Activated T-cell treated with anti-CD3 and anti-CD28 coated beads, Interleukin-2, amount 50 U/mL, for 1 hour (primary cell): ENCODE results near the gene SLC29A1.
A peak's percentile ranks its signal among the peaks of the same experiment; 100 is the strongest.
"Not testable (repeated sequence)": the region's sequence is repeated elsewhere in the genome, so short reads cannot be mapped to it uniquely, and the experiment has no call there.

ENCODE experiments used
- DNase-seq: peaks from one replicate; pipeline ENCODE4 v3.0.0-alpha.2; 2020

The SLC29A1 gene

GRCh38 chr6:44196351-44196750 is 27.0 kb upstream of the SLC29A1 start:
- DNase-seq, result not testable (repeated sequence)

DNA sequence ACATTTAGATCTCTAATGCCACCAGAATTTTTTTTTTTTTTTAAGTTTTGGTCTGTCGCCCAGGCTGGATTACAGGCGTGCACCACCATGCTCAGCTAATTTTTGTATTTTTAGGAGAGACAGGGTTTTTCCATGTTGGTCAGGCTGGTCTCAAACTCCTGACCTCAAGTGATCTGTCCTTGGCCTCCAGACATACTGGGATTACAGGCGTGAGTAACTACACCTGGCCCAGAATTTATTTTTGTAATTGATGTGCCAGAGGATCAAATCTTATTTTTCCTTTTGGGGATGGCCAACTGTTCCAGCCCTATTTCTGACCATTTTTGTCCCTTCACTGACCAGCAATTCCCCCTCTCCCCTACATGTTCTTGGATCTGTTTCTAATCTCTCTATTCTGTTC is 24.7 kb upstream of the SLC29A1 start:
- no peak for DNase-seq

GRCh38 chr6:44199883-44200282 is 23.5 kb upstream of the SLC29A1 start:
- no peak for DNase-seq

- DNase-seq, result no peak
Observed at GRCh38 chr6:44201200-44201599, 22.2 kb upstream of the SLC29A1 start.

DNA sequence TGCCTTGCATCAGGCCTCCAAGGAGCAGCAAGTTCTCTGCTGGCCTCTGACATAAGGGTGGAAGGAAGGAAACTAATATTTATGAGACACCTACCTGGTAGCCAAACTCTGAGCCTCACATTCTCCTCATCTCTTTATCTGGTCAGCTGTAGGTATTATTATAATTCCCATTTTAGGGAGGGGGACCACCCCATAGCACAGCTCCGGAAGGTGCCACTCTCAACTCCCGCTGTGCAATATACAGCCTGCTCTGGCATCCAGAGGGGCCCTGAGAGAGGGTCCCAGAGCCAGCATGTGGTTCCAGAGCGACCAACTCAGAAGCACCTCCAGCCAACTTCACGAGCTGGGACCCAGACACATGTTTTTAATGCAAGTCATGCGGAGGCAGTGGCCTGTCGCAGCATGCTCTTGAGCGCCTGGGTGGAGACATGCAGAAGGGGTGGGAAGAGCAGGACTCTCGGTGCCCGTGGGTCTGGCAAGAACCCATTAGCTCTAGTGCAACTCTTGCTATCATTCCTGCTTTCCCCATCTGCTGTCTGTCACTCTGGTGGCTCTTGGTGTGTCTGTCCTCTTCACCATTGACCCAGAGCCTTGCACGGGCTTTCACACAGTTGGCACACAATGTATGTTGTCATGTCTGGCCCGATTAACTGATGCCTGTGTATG is 21.6 kb upstream of the SLC29A1 start:
- no peak for DNase-seq

GRCh38 chr6:44202332-44202971 is 20.9 kb upstream of the SLC29A1 start:
- DNase-seq, result no peak

- no peak for DNase-seq
Observed at GRCh38 chr6:44202972-44203750, 20.2 kb upstream of the SLC29A1 start.

DNA sequence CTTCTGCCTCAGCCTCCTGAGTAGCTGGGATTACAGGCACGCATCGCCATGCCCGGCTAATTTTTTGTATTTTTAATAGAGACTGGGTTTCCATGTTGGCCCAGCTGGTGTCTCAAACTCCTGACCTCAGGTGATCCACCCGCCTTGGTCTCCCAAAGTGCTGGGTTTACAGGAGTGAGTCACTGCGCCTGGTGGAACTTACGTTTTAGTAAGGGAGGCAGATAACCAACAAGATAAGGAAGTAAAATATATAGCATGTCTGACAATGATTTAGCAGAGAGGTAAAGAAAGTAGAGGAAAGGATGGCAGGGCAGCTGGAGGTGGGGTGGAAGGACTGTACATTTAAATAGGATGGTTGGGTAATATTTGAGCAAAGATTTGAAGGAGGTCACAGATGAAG is 19.4 kb upstream of the SLC29A1 start:
- no peak for DNase-seq

- DNase-seq, result no peak
Observed at GRCh38 chr6:44207966-44208365, 15.4 kb upstream of the SLC29A1 start.

GRCh38 chr6:44211284-44211683 is 12.1 kb upstream of the SLC29A1 start:
- no peak for DNase-seq

- no peak for DNase-seq
Observed at GRCh38 chr6:44214307-44214706, 9.1 kb upstream of the SLC29A1 start.

DNA sequence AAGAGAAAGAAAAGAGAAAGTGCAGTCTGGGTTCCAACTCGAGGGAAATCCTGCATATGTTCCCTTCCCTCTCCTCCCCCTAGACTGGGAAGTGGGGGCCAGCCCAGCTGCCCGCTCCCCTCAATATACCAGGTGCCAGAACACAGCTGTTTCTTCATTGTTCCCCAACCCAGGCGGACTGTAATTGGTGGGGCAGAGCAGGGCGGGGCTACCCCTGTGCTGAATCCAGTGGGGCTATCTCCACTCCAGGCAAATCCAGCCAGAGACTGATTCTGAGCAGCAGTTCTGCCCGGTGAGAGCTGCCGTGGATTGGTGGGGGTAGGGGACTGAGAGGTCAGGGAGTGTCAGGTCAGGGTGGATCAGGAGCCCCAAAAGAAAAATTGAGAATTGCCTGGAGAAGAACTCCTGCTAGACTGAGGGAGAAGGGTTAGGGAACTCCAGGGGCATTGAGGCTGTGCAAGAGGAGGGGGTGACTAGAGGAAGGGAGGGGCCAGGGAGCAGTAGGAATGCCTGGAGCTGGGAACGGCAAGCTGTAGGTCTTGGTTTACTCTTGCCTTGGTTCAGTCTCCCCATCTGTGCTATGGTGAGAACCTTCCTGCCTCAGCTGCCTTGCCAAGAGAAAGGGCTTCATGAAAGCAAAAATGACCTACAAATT is 6.6 kb upstream of the SLC29A1 start, which contains the start of gene MYMX:
Gene MYMX (plus strand): TSS at position 250 of the 655 bp plus-strand sequence. CDS start 546 bp downstream, outside the sequence.
- no peak for DNase-seq

DNA sequence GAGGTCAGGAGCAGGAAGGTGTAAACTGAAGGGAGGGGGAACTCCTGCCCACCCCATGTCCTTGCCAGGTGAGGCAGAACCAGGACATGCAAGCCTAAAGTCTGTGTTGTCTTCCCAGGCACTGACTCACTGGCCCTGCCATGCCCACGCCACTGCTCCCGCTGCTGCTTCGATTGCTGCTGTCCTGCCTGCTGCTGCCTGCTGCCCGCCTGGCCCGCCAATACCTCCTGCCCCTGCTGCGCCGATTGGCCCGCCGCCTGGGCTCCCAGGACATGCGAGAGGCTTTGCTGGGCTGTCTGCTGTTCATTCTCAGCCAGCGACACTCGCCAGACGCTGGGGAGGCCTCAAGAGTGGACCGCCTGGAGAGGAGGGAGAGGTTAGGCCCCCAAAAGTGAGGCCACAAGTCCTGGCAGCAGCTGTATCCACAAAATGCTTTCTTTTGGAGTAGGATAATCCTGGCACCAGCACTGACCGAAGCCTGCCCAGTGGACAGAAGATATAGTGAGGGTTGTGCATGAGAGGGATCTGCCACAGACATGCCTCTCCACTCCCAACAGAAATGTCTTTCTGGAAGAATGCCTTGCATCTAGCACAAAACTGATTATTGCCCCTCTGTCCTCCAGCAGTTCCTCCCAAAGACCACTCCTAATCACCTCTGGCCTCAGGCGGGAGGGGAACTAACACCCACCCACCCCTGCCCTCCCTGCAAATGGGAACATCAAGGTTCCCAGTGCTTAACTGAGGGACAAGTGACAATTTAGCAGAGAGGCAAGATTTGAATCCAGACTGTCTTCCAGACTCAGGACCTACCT is 5.9 kb upstream of the SLC29A1 start:
- no peak for DNase-seq

DNA sequence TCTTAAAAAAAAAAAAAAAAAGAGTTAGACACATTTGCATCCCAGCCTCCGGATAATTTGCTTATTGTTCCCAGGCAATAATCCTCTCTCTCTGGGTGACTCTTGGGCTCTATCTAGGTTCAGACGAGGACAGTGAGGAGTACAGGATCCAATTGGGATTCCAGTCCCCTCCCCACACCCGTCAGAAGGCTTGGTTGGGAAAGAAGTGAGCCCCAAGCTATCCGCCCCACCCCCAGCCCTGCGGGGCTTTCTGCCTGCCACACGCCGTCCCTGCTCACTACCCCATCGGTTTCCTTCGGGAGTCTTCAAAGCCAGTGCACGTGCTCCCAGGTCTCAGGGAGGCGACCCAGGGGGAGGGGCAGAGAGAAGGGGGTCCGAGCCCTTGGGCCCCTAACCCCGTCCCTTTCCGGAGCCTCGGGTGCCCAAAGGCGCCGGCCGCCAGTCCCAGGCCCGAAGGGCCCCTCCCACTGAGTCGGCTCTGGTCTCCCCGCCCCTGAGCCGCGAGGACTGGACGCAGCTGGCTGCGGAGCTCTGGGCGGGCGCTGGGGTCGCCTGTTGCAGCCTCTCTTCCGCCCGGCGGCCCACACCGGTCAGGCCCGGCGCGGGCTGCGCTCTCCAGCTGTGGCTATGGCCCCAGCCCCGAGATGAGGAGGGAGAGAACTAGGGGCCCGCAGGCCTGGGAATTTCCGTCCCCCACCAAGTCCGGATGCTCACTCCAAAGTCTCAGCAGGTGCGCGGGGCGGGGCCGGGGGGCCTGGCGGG is 4.2 kb upstream of the SLC29A1 start:
- DNase-seq, result no peak

DNA sequence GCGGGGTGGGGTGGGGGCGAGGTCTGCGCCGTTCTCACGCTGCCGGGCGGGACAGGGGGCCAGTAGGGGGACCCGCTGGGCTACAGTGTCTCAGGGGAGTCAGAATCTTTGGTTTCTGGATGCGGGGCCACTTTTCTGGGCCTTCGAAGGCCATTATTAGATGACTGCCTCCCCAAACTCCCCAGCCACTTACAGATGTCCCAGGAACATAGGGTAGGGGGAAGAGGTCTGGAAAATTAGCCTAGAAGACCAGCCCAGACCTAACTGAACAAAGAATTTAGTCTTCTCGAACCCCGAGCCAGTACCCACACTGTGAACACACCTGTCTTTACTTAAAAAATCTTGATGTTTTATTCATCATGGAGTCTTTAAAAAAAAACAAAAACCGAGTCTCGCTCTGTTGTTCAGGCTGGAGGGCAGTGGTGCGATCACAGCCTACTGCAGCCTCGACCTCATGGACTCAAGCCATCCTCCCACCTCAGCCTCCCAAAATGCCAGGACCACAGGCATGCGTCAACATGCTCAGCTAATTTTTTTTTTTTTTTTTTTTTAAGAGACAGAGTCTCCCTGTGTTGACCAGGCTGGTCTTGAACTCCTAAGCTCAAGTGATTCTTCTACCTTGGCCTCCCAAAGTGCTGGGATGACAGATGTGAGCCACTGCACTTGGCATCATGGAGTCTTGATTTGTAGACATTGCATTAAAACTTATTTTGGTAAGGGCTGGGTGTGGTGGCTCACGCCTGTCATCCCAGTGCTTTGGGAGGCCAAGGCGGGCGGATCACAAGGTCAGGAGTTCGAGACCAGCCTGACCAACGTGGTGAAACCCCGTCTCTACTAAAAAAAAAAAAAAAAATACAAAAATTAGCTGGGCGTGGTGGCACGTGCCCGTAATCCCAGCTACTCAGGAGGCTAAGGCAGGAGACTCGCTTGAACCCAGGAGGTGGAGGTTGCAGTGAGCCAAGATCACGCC is 3.3 kb upstream of the SLC29A1 start:
- no peak for DNase-seq

DNA sequence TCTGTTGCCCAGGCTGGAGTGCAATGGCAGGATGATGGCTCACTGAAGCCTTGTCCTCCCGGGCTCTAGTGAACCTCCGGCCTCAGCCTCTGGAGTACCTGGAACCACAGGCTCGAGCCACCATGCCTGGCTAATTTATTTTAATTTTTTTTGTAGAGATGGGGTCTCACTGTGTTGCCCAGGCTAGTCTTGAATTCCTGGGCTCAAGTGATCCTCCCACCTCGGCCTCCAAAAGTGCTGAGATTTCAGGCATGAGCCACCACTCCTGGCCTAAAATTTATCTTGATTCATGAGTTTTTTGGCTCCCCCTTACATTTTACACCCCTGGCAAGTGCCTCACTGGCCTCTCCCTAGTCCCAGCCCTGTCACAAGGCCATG is 2.5 kb upstream of the SLC29A1 start:
- DNase-seq, result no peak

- peak; percentile 77 for DNase-seq
Observed at GRCh38 chr6:44221291-44221960, 2.0 kb upstream of the SLC29A1 start.

DNA sequence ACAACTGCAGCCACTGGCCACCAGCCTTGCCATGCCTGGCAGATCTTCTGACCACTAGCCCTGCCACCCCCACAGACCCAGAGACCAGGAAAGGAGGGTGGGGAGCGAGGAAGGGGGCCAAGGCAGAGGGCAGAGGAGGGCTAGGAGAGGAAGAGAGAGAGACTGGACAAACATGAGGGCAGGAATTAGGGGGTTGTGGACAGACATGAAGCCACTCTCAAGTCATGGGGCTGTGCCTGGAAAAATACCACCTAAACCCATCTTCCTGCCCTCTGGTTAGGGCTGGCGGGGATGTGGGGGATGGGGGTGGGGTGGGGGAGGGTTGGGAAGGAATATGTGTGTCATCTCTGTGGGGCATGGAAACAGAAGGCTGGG is 1.4 kb upstream of the SLC29A1 start:
- DNase-seq, result no peak

DNA sequence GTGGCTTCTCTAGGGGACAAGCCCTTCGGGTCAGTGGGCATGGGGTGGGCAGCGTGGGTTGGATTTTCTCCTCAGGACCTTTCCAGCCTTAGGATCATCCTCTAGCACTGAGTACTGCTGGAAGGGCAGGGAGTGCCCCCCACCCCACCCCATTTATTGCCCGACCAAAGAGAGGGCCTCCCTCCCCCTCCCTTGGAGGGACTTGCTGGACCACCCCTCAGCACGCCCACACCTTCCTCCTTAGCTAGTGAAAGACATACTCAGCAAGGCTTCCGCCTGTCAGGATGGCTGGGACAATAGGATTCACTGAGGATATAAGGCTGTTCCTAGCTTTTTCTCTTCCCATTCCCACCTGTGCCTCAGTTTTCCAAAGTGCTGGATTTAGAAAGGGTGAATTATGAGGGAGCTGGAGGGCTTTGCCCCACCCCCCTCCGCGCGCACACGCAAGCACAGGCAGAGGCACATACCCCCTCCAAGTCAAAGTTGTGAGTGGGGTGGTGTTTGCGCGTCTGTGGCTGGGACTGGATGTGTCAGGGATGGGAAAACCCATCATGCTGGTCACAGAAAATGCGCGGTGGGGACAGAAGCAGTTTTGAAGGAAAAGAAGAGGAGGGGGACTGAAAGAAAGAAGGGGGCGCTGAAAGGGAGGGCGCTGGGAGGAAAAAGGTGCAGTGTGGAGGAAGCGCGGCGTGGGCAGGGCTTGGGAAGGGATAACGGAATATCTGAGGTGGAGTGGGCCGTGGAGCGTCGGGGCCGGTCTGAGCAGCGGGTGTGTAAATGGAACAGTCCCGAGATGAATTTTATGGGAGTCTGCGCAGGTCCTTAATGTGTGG is 693 bp upstream of the SLC29A1 start:
- DNase-seq, result no peak
